GM12878 (cell line): Measurements from ENCODE around the gene RBPJL. TPM values are rescaled to one million over a fixed set of nuclear protein-coding genes. Genes with fewer than 3 reads are reported as not detected.

Source experiments
- ATF2 ChIP-seq: IDR thresholded peaks from 2 replicates; pipeline ENCODE4 v1.6.1; 2012; ENCODE audit warnings: low read length, inconsistent platforms
- CREB1 ChIP-seq: IDR thresholded peaks from 2 replicates; pipeline ENCODE4 v1.6.1; 2012; ENCODE audit warnings: low read depth, mild to moderate bottlenecking, inconsistent platforms
- GABPA ChIP-seq: IDR thresholded peaks from 2 replicates; pipeline ENCODE4 v1.6.1; 2014; ENCODE audit warnings: antibody characterized with exemption, low read depth, mild to moderate bottlenecking, inconsistent platforms
- HDAC6 ChIP-seq: fragments of 200-600 bp; sonication (generic); IDR thresholded peaks from one replicate; pipeline ENCODE4 v1.8.0; 2017; ENCODE audit warnings: antibody characterized with exemption; ENCODE audit not compliant: unreplicated experiment
- HDGF ChIP-seq: fragments of 450-650 bp; IDR thresholded peaks from 2 replicates; pipeline ENCODE4 v1.6.1; 2016; ENCODE audit warnings: antibody characterized with exemption
- KAT2A ChIP-seq: conservative IDR thresholded peaks from 2 replicates; pipeline ENCODE4 v1.6.1; 2011; ENCODE audit warnings: low read depth, low read length; ENCODE audit not compliant: control insufficient read depth
- KDM1A ChIP-seq: fragments of 200-600 bp; sonication (generic); IDR thresholded peaks from 2 replicates; pipeline ENCODE4 v1.6.1; 2016; ENCODE audit warnings: borderline replicate concordance
- MEF2B ChIP-seq: fragments of 450-650 bp; IDR thresholded peaks from 2 replicates; pipeline ENCODE4 v1.6.1; 2018; ENCODE audit warnings: mild to moderate bottlenecking, moderate library complexity; ENCODE audit not compliant: partially characterized antibody, poor library complexity, severe bottlenecking
- NR2C1 ChIP-seq: fragments of 450-650 bp; IDR thresholded peaks from 2 replicates; pipeline ENCODE4 v1.6.1; 2017; ENCODE audit warnings: antibody characterized with exemption, mild to moderate bottlenecking, moderate library complexity
- PML ChIP-seq: IDR thresholded peaks from 2 replicates; pipeline ENCODE4 v1.6.1; 2012; ENCODE audit warnings: low read length, inconsistent platforms
- RB1 ChIP-seq: fragments of 450-650 bp; formaldehyde crosslinking; IDR thresholded peaks from 2 replicates; pipeline ENCODE4 v1.6.1; 2017; ENCODE audit warnings: mild to moderate bottlenecking, borderline replicate concordance
- RUNX3 ChIP-seq: IDR thresholded peaks from 2 replicates; pipeline ENCODE4 v1.6.1; 2012; ENCODE audit warnings: low read length, inconsistent platforms
- SMAD1 ChIP-seq: fragments of 450-650 bp; IDR thresholded peaks from 2 replicates; pipeline ENCODE4 v1.6.1; 2018; ENCODE audit warnings: mild to moderate bottlenecking, low read depth; ENCODE audit not compliant: partially characterized antibody
- SMAD5 ChIP-seq: IDR thresholded peaks from 2 replicates; pipeline ENCODE4 v1.6.1; 2016; ENCODE audit warnings: antibody characterized with exemption, low read depth
- SMARCA5 ChIP-seq: fragments of 450-650 bp; IDR thresholded peaks from 2 replicates; pipeline ENCODE4 v1.6.1; 2017; ENCODE audit warnings: mild to moderate bottlenecking
- SPI1 ChIP-seq: IDR thresholded peaks from 2 replicates; pipeline ENCODE4 v1.6.1; 2011; ENCODE audit warnings: low read depth, mild to moderate bottlenecking, low read length, moderate library complexity, borderline replicate concordance; ENCODE audit not compliant: insufficient read depth
- TARDBP ChIP-seq: IDR thresholded peaks from 2 replicates; pipeline ENCODE4 v1.6.1; 2016; ENCODE audit warnings: borderline replicate concordance
- USF2 ChIP-seq: IDR thresholded peaks from 2 replicates; pipeline ENCODE4 v1.6.1; 2011; ENCODE audit warnings: low read depth, low read length, improper control_type of control experiment, borderline replicate concordance
- YY1 ChIP-seq: IDR thresholded peaks from 2 replicates; pipeline ENCODE4 v1.6.1; 2011; ENCODE audit warnings: low read depth, mild to moderate bottlenecking, low read length
- ZBTB11 ChIP-seq: fragments of 450-650 bp; formaldehyde crosslinking; IDR thresholded peaks from 2 replicates; pipeline ENCODE4 v1.5.0; 2022; ENCODE audit warnings: mild to moderate bottlenecking, missing genetic modification characterization
- ZBTB40 ChIP-seq: fragments of 450-650 bp; IDR thresholded peaks from 2 replicates; pipeline ENCODE4 v1.6.1; 2016; ENCODE audit warnings: mild to moderate bottlenecking, moderate library complexity, borderline replicate concordance
- ZNF274 ChIP-seq: IDR thresholded peaks from one replicate; pipeline ENCODE4 v1.8.0; 2011; ENCODE audit not compliant: insufficient read length, insufficient read depth
- ZZZ3 ChIP-seq: IDR thresholded peaks from 2 replicates; pipeline ENCODE4 v1.6.1; 2011; ENCODE audit warnings: low read depth; ENCODE audit not compliant: control insufficient read depth, insufficient read length
- polyA plus RNA-seq, 11 experiments: library from polyadenylated mRNA; depleted of rRNA in 4 of 11; unstranded in 6 of 11; stranded (reverse) in 5 of 11; fragments of >200 nt; fragmentation: Nextera tagmentation in 4 of 11; fragmentation: Illumina TruSeq in 1 of 11; extraction: Ambion mirVana in 4 of 11; extraction: Trizol in 1 of 11; gene quantifications; 1 replicate in 1 of 11; 2 replicates in 10 of 11; pipeline versions ENCODE4 v1.2.1 to v1.2.3, GENCODE V29; 2011 to 2016; ENCODE audit warnings: inconsistent platforms in 2 of 11, missing spikeins in 2 of 11, low read depth in 1 of 11
- total RNA-seq, 4 experiments: library from RNA; depleted of rRNA in 3 of 4; stranded (reverse); fragments of >200 nt in 3 of 4; fragmentation: Illumina TruSeq in 1 of 4; extraction: Trizol in 1 of 4; gene quantifications; 2 replicates each; pipeline versions ENCODE4 v1.2.1 to v1.2.3, GENCODE V29; 2013 to 2021

RBPJL gene
- total and polyA plus RNA-seq, 10 of the 15 experiments (the other 5 are each of a cell fraction or from before 2014, with no cell fraction given): 0.18 TPM; not detected in 9

GRCh38 chr20:45320948-45321595 is 14.4 kb downstream of the RBPJL start (continued):
- TF ChIP-seq ZBTB11 (no peak), NR2C1 (no peak), CREB1 (no peak), SMAD5 (no peak), KAT2A (no peak), YY1 (no peak), ZZZ3 (no peak), ZBTB40 (no peak), TARDBP (no peak), ZNF274 (no peak), USF2 (no peak), SMAD1 (no peak), RUNX3 (peak; percentile 52), RB1 (no peak), SMARCA5 (peak; percentile 76), SPI1 (peak; percentile 94), MEF2B (peak; percentile 15), GABPA (no peak), ATF2 (no peak), HDGF (no peak), HDAC6 (no peak), KDM1A (no peak), PML (no peak)
